IPS DF 19.7 (cell line): ENCODE results near the gene CDH13.

Experiments used
- DNase-seq: peaks from one replicate; pipeline ENCODE4 v3.0.0-alpha.2; 2013; ENCODE audit warnings: low read depth, low spot score

Gene CDH13

DNA sequence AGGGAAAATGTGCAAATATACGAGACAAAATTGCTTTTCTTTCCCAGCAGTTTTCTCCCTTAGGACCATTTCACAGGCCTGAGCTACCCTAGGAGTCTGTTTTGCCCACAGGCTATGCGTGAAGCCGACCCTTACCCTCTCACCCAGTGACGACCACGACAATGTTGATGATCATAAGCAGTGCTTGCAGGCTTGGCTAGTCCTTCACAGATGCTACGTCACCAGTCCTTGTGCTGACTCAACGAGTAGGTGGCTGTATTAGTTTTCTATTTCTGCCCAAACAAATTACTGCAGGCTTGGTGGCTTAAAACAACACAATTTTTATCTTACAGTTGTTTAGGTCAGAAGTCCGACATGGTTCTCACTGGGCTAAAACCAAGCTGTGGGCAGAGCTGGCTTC lies 606.4 kb downstream of the CDH13 start:
- DNase-seq = no peak

DNA sequence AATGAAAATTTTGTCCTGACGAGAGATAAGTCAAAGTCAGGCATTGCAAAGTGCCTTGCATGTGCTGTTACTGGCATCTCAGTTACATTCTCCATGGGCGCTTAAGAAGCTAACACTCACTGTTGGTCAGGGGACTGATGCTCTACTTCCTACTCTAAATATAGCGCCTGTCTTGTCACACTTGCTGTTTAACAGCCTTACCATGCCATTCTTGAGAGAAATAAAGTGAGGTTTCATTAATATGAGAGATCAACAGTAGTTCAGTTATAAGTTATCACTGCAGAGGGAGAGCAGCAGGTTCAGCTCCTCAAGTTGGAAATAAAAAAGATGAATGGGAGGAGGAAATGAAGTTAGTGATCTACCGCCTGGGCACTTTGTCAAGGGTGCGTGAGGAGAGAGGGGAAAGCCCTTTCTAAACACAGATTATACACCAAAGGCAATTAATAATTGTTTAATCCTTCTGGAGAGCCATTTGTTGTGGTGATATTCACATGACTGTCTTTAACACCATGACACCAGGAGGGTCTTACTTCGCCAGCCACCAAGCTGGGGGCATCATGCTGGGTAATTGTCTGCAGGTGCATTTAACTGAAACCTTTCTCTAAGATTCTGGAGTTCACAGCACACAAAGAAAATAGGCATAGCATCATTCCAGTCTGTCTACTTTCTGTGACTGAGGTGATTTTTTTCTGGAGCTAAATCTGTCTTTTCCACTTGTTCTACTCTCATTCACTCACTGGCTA lies 612.4 kb downstream of the CDH13 start:
- DNase-seq = no peak

DNA sequence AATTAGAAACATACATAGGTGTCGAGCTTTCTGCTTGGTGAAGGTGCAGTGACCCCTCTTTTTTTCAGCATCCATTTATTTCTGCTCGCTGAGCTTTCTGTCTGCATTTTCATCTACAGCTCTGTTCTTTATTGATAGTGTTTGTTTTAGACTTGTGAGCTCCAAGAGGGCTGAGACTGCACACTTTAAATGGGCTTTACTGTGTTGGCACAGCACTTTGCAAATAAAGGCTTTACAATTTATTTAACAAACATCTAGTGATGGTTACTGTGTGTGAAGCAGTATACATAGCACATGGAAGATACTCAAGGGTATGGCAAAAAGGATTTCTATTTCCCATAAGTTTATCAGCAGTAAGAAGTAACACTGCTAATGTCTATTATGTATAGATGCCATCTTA lies 617.3 kb downstream of the CDH13 start:
- no peak for DNase-seq

DNA sequence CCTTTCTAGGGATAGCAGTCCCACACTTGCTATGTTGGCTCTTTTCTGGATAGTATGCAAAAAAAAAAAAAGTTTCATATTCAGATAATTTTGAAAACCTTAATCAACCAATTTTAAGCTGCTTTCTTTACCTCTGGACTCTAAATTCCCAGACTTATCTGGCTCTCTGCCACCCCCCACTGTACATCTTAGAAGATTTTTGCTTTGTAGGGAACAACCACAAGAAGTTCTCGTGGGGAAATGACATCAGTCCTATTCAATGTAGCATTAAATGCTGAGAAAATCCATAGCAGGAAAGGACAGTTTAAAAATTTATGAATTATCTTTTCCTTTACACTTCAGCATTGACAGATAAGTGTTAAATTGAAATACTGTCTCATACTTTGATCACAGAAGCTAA lies 618.3 kb downstream of the CDH13 start:
- DNase-seq = no peak

DNA sequence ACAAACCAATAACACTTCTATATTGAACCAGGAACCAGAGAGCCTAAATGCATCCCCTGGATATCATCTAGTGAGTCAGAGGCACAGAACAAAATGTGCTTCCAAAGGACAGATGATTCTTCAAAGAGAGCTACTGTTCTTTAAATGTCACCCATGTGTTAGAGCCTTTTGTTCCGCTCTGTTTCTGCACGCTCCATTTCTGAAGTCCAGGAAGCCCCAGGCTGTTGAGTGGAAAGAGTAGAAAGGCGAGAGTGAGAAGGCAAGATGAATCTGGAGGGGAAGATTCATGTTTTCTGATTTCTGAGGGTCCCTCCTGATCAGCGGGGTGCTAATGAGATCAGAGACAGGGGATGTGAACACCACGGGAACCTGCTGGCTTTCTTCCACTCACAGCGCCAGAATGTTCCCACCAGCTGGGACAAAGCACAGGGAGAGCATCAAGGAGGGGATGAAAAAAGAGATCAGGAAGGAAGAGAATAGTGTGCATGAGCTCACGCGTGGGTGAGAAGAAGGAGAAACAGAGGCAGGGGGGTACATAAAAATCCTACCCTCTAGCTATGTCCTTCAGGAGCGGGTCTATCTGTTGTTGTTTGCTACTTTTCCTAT lies 621.1 kb downstream of the CDH13 start:
- DNase-seq = no peak

DNA sequence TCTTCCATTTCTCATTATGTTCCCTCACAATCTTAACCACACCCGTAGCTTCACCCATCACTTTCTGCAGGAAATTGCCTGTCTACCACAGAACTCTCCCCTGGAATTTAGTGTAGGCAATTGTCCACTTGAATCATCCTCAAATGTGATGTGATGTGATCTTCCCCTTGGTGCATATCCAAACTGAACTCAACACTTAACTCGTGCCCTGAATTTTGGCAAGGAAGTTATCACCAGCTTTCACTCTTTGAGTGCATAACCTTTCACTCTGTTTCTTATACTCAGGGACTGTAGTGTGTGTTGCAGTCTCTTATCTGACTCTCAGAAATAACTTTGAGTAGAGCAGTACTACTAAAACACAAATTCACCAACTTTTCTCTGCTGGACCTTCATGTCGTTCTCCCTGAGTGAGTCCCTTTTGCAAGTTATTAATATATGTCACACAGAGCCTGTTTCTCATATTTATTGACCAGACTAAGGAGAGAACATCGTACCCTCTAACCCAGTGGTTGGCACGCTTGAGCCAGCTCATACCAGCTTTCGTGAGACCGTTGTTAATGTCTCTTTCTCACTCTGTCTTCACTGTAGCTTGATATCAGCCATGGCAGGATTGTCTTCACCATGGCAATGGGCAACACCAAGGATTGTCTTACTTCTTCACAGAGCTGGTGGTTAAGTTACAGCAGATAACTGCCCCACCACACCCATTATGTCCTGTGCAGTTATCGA lies 622.1 kb downstream of the CDH13 start:
- no peak for DNase-seq

DNA sequence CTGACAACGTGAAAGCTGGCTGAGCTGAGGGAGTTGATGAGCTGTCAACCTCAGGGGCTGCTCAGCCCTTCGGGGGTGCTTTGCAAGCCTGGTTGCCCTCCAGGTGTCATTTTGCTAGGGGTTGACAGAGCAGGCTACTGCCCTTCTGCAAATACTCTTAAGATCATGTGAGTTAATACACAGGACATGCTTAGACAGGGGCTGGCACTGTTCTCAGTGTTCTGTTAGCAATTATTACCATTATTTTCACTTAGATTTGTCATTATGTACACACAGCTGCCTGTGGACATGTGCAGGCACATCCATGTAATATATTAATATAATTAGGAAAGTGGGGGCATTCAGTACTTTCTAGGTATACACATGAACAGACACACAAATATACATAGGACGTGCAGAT lies 626.8 kb downstream of the CDH13 start:
- DNase-seq = no peak

DNA sequence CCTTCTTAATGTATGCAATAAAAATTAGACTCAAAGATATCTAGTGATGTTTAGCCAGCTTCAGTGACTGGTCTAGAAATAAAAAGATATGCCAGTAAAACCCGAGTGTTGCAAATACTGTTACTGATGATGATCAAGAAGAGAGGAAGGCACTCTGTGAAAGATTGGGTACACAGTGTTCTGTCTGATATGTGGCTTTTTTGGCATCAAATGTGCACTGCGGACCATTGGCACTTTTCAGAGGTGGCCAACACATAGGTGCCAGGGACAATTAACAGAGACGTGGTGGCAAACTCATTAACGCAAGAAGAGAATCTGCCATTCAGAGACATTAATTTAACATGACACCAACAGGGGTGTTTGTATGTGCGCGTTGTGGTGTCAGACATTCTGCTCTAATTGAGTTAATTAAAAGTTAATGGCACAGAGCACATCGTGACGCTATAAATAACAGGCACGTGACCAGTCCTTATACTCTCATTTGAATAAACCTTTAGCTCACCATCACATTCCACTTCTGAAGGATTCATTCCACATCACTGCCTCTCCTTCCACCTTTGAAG lies 631.7 kb downstream of the CDH13 start:
- no peak for DNase-seq

DNA sequence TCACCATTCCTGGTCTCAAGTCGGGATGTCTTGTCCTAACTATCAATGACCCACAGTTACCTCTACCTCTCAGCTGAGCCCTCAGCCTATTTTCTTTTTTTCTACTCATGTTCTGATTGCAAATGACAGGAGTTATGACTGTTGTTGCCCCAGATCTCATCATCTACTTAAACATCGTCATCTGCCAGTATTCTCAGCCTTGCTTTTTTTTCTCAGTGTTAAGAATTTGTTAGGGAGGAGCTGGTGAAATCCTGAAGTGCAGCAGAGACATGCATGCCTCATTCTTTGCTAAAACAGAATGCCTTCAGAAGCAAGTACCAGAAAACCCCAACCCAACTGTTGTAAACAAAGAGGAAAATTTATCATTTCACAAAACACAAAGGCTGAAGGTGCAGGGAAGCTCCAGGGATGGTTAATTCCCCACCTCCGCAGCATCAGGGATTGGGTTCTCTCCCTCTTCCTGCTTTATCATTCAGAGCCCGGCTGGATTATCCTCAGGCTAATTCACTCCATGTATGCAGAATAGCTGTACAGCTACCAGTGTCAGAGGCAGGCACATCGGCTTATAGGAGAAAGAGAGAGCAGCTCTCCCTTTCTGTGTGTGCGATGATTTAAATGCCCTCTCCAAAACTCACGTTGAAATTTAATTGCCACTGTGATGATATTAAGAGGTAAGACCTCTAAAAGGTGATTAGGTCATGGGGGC lies 640.2 kb downstream of the CDH13 start:
- no peak for DNase-seq

DNA sequence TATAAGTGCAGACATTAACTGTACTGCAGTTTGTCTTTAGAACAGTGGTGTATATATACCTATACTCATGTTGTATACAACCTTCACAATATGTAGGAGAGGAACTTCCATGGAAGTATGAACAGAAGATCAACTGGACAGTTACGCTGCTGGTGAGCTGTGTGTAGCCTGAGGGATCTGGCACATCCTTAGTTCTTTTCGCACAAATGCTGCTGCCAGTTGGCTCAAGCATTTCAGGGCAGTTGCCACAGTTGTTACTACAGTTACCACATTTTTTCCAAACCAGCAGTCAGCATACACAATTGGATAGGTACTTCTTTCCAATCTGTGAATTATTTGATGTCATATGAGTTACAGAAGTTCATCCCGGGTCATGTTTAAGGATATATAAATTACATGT lies 641.4 kb downstream of the CDH13 start:
- no peak for DNase-seq

DNA sequence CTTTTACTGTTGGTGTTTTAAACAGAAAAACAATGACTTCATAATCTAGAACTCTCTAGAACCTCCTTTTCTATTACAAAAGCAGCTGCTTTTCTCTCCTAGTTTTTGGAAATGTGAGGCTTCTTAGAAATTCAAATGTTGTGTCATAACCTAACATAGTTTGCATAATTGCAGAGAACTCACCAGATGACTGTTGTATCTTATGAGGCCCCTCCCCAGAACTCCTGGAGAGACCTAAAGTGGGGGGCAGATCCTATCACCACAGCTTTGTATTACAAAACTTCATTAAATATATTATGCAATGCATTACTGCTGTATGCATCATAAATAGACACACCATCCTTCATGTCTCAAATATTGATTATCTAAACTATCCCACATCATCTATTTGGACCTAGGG lies 642.3 kb downstream of the CDH13 start:
- DNase-seq = no peak

DNA sequence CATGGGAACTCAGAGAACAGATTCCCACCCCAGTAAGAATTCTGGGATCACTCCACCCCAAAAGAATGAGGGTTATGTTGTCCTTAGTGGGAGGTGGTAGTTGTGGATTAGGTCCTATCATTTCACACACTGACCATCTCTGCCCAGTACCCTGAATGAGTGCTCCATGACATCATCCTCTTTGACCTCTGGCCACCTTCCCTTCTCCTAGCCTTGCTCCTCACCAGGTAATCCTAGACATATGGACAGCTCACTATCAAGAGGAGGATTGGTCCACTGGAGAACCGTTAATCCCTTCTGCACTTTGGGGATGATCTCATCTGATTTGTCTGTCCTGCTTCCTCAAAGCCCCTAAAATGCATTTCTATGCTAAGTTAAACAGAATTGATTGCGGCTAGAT lies 642.8 kb downstream of the CDH13 start:
- DNase-seq = no peak

DNA sequence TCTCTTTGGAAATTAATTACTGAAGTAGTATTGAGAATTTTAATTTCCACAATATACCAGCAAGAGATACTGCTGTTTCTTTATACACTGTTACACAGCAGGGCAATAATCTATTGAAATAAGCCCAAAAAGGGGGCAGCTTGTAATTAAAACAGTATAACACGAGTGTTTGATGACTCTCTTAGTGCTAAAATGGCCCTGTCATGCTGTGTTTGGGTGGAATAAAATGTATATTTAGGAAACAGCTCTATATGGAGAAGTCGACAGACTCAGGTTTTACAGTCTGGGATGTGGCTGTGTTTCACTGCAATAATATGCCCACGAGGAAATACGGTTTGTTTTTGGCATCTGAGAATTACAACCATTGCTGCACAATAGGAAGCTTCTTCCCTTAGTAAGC lies 643.3 kb downstream of the CDH13 start:
- no peak for DNase-seq

DNA sequence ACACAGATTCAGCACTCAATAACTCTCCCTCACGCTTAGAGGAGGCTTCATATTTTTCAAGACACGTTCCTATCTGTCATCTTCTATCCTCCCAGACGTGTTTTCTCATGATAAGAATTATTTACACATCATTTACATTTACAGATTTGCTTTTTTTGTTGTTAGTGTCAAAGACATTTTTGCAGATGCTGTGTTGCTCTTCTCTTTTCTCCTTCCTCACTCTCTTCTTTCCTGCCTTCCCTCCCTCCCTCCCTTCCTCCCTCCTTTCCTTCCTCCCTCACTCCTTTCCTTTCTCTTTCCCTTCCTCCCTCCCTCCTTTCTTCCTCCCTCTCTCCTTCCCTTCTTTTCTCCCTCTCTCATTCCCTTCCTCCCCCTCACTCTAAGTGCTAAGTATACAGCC lies 643.9 kb downstream of the CDH13 start:
- no peak for DNase-seq

DNA sequence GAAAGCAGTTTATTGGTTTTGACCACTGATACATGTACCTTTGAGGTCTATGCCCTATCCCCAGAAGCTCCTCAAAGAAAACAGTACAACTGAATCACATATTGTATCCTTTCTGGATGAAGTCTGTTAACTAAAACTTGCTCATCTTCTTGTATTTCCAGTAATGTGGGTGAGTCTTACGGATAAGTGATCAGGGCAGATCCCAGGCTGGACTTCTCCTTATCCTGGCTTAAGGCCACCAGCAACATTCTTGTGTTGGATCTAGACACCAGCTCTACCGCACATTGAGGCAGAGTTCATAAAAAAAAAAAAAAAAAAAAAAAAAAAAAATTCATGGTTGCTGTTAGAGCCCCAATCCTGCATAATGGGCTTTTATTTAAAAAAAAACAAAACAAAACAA lies 644.4 kb downstream of the CDH13 start:
- no peak for DNase-seq

DNA sequence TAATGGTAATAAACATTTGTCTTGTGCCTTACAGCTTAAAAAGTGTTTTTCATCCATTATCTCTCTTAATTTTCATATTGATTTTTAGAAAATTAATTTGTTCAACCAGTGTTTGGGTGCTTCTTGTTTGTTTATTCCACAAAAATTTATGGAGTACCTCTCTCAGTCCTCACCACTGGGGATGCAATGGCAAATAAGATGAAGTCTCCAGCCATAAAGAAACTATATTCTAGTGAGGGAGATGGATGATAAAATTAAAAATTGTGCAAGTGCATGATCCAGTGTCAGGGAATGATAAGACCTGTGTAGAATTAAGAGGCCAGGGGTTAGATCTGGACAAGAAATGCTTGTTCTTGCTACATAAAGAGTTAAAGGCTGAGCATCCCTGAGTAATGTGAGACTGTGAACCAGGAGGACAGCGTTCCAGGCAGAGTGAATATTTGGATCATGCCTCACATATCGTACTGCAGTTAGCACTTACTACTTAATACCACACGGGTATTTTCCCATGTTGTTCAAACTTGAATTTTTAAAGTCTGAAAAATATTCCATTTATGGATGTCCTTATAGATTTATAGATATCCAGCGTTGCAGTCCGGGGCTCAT lies 645.3 kb downstream of the CDH13 start:
- no peak for DNase-seq

DNA sequence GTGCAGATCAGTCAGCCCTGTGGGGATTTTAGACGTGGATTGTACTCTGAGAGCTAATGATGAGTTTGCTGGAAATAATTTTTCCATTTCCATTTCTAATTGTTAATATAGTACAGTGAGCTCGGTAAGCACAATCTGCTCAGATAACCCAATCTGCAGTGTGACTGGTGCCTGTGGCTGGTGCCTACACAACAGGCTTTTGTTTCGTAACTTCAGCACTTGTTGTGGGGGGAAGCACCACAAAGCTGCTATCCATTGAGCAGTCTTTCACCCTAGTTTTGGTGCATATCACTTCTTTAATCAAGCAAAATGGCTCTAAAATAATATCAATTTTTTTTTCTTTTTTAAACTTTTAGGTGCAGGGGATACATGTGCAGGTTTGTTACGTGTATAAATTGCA lies 646.1 kb downstream of the CDH13 start:
- DNase-seq = no peak

DNA sequence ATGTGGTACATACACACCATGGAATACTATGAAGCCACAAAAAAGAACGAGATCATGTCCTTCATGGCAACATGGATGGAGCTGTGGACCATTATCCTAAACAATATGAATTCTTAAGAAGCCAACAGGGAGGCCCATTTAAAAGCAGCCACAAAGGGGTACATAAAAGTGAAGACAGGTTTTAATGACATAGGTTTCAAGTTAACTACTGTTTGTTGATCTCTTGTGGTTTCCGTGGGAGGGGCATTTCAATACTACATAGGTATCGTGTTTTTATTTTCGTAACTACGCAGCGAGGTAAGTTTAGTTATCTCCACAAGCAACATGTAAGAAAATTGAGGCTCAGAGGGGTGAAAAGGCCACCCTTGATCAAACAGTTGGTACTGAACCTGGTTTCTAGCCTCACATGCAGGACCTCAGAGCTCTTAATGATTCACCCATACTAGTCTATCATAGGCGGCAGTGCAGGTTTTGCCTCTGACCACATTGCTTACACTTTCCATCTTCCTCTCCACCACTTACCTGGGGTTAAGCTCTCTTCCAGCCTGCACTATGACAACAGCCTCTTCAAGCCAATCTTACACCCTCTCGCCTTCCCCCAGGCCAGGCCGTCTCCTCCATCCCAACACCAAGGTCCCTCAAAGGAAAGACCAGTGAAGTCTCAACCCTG lies 646.9 kb downstream of the CDH13 start:
- DNase-seq = no peak

DNA sequence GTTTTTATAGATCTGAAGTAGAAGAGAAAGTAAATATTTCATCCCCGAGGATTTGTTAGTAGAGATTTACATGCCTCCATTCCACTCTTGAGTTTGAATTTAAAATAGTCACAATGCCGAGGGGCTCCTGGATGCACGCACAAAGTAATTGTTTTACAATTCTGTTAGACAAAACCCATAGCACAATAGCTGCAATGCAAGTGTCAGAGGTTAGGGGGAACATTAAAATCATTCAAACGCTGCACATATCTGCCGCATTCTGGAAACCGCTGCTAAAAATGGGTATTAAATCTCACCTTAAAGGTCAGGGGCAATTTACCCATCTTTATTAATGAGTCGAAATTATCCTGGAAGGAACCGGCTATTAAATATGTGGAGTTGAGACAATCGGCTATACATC lies 652.5 kb downstream of the CDH13 start:
- DNase-seq = no peak

DNA sequence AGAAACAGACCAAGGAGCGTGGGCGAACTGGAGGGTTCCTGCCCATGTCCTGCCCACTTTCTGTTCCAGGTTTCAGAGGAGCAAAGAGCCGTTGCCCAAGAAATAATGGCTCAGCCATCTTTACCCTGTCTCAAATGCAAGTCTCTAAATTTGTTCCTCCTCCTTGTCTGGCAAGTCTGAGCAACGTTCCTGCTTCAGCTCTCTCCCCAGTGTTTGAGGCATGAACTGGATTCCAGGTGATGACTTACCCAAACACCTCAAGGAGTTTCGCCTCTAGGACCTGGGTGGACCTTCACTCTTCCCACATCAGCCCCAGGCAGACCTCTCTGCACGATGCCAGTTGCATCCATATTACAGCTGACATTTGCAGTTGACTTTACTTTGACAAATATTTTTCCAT lies 659.2 kb downstream of the CDH13 start:
- no peak for DNase-seq

DNA sequence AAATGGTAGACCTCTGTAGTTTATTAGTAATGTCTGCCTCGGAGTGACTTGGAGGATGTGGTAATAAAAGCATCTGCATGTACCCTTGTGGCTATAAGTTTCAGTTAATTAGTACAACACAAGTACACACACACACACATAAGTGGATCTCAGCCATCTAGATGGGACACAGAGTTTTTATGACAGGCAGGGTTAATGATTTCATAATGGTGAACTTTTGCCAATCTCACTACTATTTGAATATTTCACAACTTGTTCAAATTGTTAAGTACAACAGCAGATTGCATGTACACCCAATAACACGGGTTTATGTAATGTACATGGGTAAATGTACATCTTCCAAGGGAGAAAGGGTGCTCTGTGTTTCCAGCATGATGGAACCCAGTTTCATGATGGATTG lies 669.7 kb downstream of the CDH13 start:
- DNase-seq = no peak
